SH-SY5Y (cell line): ENCODE data around the gene FREY1.

ENCODE experiments used
- GATA2 ChIP-seq: IDR thresholded peaks from 2 replicates; pipeline ENCODE4 v1.6.1; 2011; ENCODE audit warnings: mild to moderate bottlenecking, low read depth, low read length
- GATA3 ChIP-seq: IDR thresholded peaks from 2 replicates; pipeline ENCODE4 v1.6.1; 2011; ENCODE audit warnings: low read depth, mild to moderate bottlenecking, low read length, moderate library complexity

GRCh38 chr11:45892856-45893255 lies 14.2 kb downstream of the FREY1 start:
- no peak for TF ChIP-seq GATA2
- no peak for TF ChIP-seq GATA3
